Esophagus (tissue), 2 donors: ENCODE measurements around the gene INPP4A. TPM values are rescaled to one million over a fixed set of nuclear protein-coding genes. Genes with fewer than 3 reads are reported as not detected.

Experiments used
- H3K27ac ChIP-seq, 2 donors: one replicate each; pipeline ENCODE4 v1.5.1; 2013; ENCODE audit warnings: low read depth in 2 of 2, mild to moderate bottlenecking in 2 of 2, inconsistent platforms in 1 of 2, low read length in 1 of 2, moderate library complexity in 1 of 2
- H3K27me3 ChIP-seq, 2 donors: one replicate each; pipeline ENCODE4 v1.6.1; 2013; ENCODE audit warnings: low read length in 2 of 2, control low read depth in 1 of 2, mild to moderate bottlenecking in 1 of 2; ENCODE audit not compliant: insufficient read depth in 2 of 2, control insufficient read depth in 1 of 2
- H3K36me3 ChIP-seq, 2 donors: one replicate each; pipeline ENCODE4 v1.6.1; 2013; ENCODE audit warnings: low read length in 1 of 2; ENCODE audit not compliant: control insufficient read depth in 2 of 2, insufficient read depth in 2 of 2
- H3K4me1 ChIP-seq, 2 donors: one replicate each; pipeline ENCODE4 v1.6.1; 2013; ENCODE audit warnings: low read length in 1 of 2; ENCODE audit not compliant: control insufficient read depth in 2 of 2, insufficient read depth in 2 of 2
- H3K4me3 ChIP-seq, 2 donors: one replicate each; pipeline ENCODE4 v1.5.1; 2013; ENCODE audit warnings: low read length in 2 of 2, mild to moderate bottlenecking in 2 of 2, low read depth in 1 of 2, moderate library complexity in 1 of 2
- H3K9me3 ChIP-seq, 2 donors: one replicate each; pipeline ENCODE4 v1.6.1; 2013; ENCODE audit warnings: mild to moderate bottlenecking in 2 of 2, low read depth in 1 of 2, low read length in 1 of 2, moderate library complexity in 1 of 2; ENCODE audit not compliant: control insufficient read depth in 2 of 2, insufficient read depth in 1 of 2
- WGBS, 2 donors: extraction: QIAGEN DNeasy Blood & Tissue Kit; methylation state at CpG; one replicate each; pipeline ENCODE4 v1.1.7; 2013; 5-methylcytosine and 5-hydroxymethylcytosine counted together
- polyA plus RNA-seq, 2 donors: library from polyadenylated mRNA; stranded (reverse); fragments of 200-250 nt; gene quantifications; one replicate each; pipeline ENCODE4 v1.2.3, GENCODE V29; 2013
- donor health status: healthy with polysubstance abuse.
- donor health status: Bipolar disorder and iron deficiency.

INPP4A gene
- polyA plus RNA-seq, 2 donors = 3.4 to 3.8 TPM

DNA sequence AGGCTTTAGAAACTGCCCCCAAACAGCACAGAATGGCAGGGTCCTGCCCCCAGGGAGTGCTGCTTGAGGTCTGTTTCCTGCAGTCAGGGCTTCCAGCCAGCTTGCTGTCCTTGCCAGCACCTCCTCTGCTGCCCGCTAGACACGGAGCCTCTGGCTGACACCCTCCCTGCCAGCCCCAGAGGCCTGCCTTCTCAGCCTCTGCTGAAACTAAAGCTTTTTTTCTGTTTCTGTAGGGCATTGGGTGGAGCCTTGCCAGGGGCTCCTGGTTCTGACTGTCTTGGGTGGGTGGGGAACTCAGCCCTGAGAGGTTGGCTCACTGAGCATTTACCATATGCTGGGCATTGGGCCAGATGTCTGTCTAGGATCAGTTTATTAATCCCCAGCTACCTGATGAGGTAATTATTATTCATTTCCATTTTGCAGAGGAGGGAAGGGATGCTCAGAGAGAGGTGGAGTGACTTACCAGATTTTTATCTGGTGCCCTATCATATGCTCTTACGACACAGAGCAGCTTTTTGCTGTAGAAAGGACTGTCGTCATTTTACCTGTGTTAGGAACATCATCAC, 35.4 kb downstream of the INPP4A start:
- 22 to 25% methylated on average over 4 of the region's 4 CpGs for WGBS, 2 donors
- H3K4me1 ChIP-seq = peaks cover 10 to 21% of the 10 kb centered on the region in 2 donors
- H3K9me3 ChIP-seq = no peaks in the 10 kb centered on the region
- H3K27me3 ChIP-seq = no peaks in the 10 kb centered on the region
- no peaks in the 10 kb centered on the region for H3K36me3 ChIP-seq
- peak overlapping the region in 1 of 2 donors; percentile 52 for H3K27ac ChIP-seq
- H3K4me3 ChIP-seq = no peak overlapping the region

DNA sequence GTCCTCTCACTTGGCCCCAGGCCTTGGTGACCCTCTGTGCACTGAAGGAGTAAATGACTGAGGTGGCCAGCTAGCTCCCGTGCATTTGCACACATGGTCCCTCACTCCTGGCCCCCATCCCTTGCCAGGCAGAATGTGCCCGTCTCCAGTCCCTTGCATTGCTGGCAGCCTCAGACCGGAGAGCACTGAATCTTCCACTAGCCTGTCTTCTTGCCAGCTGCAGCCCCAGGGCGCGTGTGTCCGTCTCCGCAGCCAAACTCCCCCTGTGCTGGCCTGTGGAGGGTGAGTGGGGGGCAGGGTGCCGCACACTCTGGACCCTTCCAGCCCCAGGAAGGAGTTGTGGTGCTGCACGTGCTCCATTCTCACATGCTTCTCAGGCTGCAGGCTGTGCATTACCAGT, 35.9 kb downstream of the INPP4A start:
- WGBS, 2 donors = 69 to 71% methylated on average over 9 of the region's 9 CpGs
- no peaks in the 10 kb centered on the region for H3K36me3 ChIP-seq
- H3K4me1 ChIP-seq = peaks cover 10 to 21% of the 10 kb centered on the region in 2 donors
- H3K27me3 ChIP-seq = no peaks in the 10 kb centered on the region
- H3K4me3 ChIP-seq = no peak overlapping the region
- no peaks in the 10 kb centered on the region for H3K9me3 ChIP-seq
- no peak overlapping the region for H3K27ac ChIP-seq

DNA sequence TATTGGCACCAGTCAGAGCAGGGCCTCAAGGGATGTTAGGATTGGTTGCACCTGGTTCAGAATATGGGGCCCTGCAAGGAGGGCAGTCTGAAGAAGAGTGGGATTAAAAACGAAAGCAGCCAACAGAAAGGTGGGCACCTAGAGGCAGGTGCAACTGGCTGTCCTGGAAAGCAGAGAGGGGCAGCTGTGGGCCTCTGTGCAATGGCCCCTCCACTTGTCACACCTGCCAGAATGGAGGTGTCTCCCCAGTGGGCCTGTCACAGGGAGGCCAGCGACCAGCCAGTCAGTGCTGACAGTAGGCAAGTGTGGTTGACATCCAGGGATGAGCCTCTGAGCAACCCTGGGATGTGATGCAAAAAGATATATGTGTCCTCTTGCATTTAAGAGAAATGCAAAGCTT, 37.7 kb downstream of the INPP4A start:
- H3K27ac ChIP-seq = no peak overlapping the region

DNA sequence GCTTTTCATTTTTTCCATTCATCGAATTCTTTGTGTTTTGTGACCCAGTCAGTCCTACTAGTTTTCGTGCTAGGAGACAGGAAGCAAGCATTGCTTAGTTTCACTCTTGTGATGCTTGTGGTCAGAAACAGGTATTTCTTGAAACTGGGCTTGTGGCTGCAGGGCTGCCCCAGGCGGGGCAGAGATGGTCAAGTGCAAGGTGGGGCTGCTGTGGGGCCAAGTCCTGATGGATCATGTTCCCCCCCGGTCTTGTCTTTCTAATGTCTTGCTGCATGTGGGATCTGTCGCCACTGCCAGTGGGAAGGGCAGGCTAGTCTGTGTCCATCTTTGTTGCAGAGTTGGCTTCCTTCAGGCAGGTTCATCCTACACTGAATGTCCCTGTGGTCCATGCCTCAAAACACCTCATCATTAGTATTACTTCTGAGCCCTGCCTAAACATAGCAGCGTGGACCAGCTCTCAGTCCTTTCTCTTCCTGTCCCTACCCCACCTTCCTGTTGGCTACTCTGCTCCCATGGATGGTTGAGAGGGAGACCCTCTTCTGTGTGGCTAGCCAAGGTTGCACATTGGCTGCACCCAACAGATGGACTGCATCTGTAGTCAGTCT, 38.7 kb downstream of the INPP4A start:
- Histone ChIP-seq H3K4me1 (peaks cover 12 to 16% of the 10 kb centered on the region in 2 donors), H3K27me3 (no peaks in the 10 kb centered on the region), H3K4me3 (no peak overlapping the region), H3K36me3 (no peaks in the 10 kb centered on the region), H3K9me3 (no peaks in the 10 kb centered on the region), H3K27ac (no peak overlapping the region)
- WGBS, 2 donors = 79% methylated on average over 6 of the region's 6 CpGs

More for the DNA sequence above, 37.7 kb downstream of the INPP4A start:
- Histone ChIP-seq H3K27me3 (no peaks in the 10 kb centered on the region), H3K36me3 (no peaks in the 10 kb centered on the region), H3K4me1 (peaks cover 12 to 16% of the 10 kb centered on the region in 2 donors), H3K4me3 (no peak overlapping the region), H3K9me3 (no peaks in the 10 kb centered on the region)
- 79 to 82% methylated on average over 2 of the region's 2 CpGs for WGBS, 2 donors

DNA sequence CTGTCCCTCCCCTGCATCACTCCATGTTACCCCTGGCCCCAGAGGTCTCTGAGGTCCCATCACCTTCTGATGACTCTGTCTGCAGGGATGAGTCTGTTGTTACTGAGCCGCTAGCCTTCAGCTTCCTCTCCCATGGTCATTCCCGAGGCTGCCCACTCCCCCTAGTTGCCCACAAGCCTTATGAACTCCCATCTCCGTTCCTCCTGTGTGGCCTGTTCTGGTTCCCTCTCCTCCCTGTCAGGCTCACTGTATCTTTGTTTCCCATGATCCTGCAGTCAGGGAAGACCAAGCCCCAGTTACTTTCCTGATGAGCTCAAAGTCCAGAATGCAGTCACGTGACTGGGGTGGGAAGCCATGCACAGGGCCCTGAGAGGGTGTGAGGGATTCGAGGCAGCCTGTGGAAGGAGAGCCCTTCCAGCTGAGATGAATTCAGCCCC, 39.5 kb downstream of the INPP4A start:
- WGBS, 2 donors = 74 to 88% methylated on average over 5 of the region's 5 CpGs
- no peak overlapping the region for H3K4me3 ChIP-seq
- H3K27ac ChIP-seq = no peak overlapping the region
- H3K4me1 ChIP-seq = peaks cover 14 to 16% of the 10 kb centered on the region in 2 donors
- H3K27me3 ChIP-seq = no peaks in the 10 kb centered on the region
- H3K36me3 ChIP-seq = no peaks in the 10 kb centered on the region
- H3K9me3 ChIP-seq = no peaks in the 10 kb centered on the region

DNA sequence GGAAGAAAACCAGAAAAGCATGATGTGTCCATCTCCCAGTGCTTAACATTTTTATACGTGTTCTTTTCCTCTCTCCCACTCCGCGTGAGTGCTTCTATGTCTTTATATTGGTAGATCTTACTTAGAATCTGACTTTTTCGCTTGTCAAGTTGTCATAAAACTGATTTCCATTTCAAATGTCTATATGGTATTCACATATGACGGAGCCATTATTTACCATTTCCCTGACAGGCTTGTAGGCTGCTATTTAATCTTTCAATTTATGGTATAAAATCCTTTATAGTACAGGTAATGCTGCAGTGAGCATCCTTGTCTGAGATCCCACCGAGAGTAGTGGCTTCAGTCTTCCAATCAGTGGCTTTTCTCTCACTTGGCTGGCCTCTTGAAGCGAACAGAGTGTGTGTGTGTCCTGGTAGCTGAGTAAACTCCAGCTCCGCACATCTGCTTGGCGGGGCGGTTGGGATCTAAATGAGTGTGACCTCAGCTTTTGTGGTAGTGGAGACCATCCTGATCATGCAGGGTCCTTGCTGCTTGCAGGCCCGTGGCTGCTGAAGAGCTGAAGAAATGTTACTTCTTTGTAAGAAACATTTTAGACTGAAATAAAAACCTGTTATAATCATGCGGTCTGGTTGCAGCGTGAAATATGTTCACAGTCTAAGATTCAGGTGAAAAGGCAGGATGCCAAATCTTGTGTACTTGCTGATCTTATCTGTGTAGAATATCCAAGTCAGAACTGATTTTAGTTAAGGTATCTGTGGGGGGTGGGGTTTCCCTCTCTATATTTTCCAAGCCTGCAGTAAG, 40.2 kb downstream of the INPP4A start:
- no peak overlapping the region for H3K27ac ChIP-seq
- H3K36me3 ChIP-seq = no peaks in the 10 kb centered on the region
- H3K4me3 ChIP-seq = no peak overlapping the region
- no peaks in the 10 kb centered on the region for H3K27me3 ChIP-seq
- H3K9me3 ChIP-seq = no peaks in the 10 kb centered on the region
- peaks cover 13 to 14% of the 10 kb centered on the region in 2 donors for H3K4me1 ChIP-seq
- 85 to 91% methylated on average over 13 of the region's 13 CpGs for WGBS, 2 donors

DNA sequence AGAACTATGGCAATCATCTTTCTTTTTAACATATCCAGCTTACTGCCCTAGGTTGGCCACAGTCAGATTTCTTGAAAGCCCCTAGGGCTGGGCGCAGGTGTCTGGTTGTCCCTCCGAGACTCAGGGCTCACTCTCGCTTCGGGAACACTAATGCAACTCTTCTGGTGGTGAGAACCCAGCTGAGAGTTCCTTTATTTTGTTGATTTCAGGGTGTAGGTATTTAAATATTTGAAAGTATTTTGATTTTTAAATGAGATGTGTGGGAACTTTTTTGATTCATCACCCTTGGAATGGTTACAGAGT, 40.7 kb downstream of the INPP4A start:
- Histone ChIP-seq H3K4me3 (no peak overlapping the region), H3K9me3 (no peaks in the 10 kb centered on the region), H3K36me3 (no peaks in the 10 kb centered on the region), H3K4me1 (peaks cover 11 to 12% of the 10 kb centered on the region in 2 donors), H3K27ac (no peak overlapping the region), H3K27me3 (no peaks in the 10 kb centered on the region)
- WGBS, 2 donors = 91 to 92% methylated on average over 4 of the region's 4 CpGs

DNA sequence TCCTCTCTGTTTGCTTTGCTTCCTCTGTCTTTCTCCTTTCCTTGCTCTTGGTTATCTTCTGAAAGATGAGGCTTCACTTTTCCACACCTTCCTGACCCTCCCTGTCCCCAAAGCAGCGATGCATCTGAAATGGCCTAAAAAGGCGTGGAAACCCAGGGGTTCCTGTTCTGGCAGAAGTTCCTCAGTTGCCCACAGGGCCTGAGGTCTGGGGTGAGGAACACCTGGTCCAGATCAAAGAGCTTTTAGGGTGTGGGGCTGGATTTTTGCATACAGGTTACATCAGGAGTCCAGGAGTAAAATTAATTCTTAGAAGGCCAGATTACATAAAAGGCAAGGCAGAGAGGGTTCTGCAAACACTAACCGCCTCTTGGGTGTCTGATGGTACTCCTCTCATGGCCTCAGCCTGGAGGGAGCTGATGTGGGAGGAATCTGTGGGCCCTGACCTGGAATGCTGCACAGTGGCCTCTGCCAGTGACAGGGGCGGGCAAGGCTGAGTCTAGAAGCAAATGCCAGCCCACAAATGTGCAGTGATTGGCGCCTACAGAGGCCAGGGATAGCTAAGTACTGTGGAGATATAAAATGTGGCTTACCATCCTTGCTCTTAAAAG, 41.8 kb downstream of the INPP4A start:
- Histone ChIP-seq H3K27ac (no peak overlapping the region), H3K4me1 (peaks cover 8 to 12% of the 10 kb centered on the region in 2 donors), H3K4me3 (no peak overlapping the region), H3K9me3 (no peaks in the 10 kb centered on the region), H3K27me3 (no peaks in the 10 kb centered on the region), H3K36me3 (no peaks in the 10 kb centered on the region)
- 80 to 83% methylated on average over 5 of the region's 5 CpGs for WGBS, 2 donors

DNA sequence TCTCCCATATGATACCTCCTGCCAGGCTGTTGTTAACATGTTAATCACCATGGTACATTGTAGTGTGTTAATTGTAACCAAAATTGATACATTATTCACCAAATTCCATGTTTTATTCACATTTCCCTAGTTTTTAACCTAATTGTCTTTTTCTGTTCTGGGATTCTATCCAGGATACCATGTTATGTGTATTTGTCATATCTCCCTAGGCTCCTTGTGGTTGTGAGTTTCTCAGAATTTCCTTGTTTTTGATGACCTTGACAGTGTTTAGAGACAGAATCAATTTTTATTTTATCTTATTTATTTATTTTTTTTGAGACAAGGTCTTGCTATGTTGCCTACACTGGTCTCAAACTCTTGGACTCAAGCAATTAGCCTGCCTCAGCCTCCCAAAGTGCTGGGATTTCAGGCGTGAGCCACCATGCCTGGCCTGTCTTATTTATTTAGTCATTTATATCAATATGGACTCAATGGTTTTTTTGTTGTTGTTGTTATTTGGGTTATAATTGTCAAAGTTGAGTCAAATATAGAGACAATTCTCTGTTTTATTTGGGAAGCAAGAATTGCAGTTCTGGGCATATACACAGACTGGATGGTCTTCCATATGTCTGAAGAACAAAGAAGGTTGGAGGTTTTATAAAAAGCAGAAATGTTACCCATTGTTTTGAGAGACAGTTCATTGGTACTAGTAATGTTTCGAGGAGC, 42.6 kb downstream of the INPP4A start:
- Histone ChIP-seq H3K27me3 (no peaks in the 10 kb centered on the region), H3K4me3 (no peak overlapping the region), H3K9me3 (no peaks in the 10 kb centered on the region), H3K27ac (no peak overlapping the region), H3K4me1 (peaks cover 8 to 12% of the 10 kb centered on the region in 2 donors), H3K36me3 (no peaks in the 10 kb centered on the region)
- 92 to 95% methylated on average over 2 of the region's 2 CpGs for WGBS, 2 donors
